Skeletal muscle satellite cell (primary cell): ENCODE measurements around the gene C1QTNF12.

Source experiments
- H3K27me3 ChIP-seq: 2 replicates; pipeline ENCODE4 v1.7.0; 2013; ENCODE audit warnings: low read length; ENCODE audit not compliant: control insufficient read depth, insufficient read depth
- H3K36me3 ChIP-seq: 2 replicates; pipeline ENCODE4 v1.7.0; 2013; ENCODE audit warnings: mild to moderate bottlenecking, control low read depth, low read length; ENCODE audit not compliant: insufficient read depth
- H3K4me1 ChIP-seq: 2 replicates; pipeline ENCODE4 v1.7.0; 2013; ENCODE audit warnings: low read length; ENCODE audit not compliant: control insufficient read depth, insufficient read depth
- H3K4me2 ChIP-seq: 2 replicates; pipeline ENCODE4 v1.7.0; 2013; ENCODE audit warnings: mild to moderate bottlenecking, low read length
- H3K4me3 ChIP-seq: 2 replicates; pipeline ENCODE4 v1.7.0; 2013; ENCODE audit warnings: low read length
- H3K9ac ChIP-seq: 2 replicates; pipeline ENCODE4 v1.7.0; 2013; ENCODE audit warnings: mild to moderate bottlenecking, low read depth, low read length, moderate library complexity
- H3K9me3 ChIP-seq: replicated peaks from 2 replicates; pipeline ENCODE4 v1.7.0; 2013; ENCODE audit warnings: mild to moderate bottlenecking, control low read depth, low read length

Gene C1QTNF12

DNA sequence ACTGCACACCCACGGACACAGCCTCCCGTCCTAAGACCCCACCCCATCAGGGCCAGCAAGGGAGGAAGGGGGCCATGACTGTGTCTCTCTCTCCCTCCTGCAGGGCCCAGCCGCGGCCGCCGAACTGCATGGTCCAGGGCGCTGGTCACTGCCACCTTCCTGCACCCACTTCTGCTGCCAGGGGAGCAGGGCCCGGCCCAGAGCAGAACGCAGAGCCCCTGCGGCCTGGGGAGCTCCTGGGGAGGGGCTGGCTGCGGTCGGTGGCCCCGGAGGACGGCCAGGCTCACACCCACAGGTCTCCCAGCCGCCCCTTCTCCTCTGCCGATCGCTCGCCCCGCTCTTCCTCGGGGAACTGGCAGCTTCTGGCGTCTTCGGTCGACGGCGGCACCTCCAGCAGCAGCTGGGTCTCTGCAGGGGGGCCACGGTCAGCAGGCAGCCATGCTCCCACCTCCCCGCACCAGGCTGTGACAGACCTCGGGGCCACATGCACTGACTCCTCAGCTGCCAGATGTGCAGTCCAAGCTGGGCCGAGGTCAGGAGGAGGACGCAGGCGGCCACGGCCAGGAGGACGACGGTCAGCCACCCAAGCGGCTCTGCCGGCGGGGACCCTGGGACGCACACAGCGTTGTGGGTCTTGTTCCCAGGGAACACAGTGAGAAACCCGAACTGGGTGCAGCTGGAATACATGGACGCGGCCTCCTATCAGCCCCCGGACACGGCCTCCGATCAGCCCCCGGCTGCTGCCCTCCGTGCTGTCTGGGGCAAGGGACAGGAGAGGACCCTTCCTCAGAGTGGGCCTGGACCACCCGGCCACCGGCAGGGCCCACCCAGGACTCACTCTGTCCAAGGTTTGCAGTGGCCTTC, 42.7 kb downstream of the C1QTNF12 start:
- Histone ChIP-seq H3K9ac (no peak overlapping the region), H3K4me2 (no peak overlapping the region), H3K36me3 (no peaks in the 10 kb centered on the region), H3K4me1 (peaks cover 21% of the 10 kb centered on the region), H3K9me3 (no peaks in the 10 kb centered on the region), H3K4me3 (no peak overlapping the region), H3K27me3 (peaks cover 21% of the 10 kb centered on the region)

- peaks cover 14% of the 10 kb centered on the region for H3K4me1 ChIP-seq
- H3K9me3 ChIP-seq, result no peaks in the 10 kb centered on the region
- no peak overlapping the region for H3K4me2 ChIP-seq
- peaks cover 21% of the 10 kb centered on the region for H3K27me3 ChIP-seq
- no peak overlapping the region for H3K4me3 ChIP-seq
- H3K36me3 ChIP-seq, result no peaks in the 10 kb centered on the region
- no peak overlapping the region for H3K9ac ChIP-seq
Observed at GRCh38 chr1:1202831-1203560, 43.5 kb downstream of the C1QTNF12 start.

- Histone ChIP-seq H3K4me3 (peak overlapping the region; percentile 52), H3K4me1 (peaks cover 5% of the 10 kb centered on the region), H3K9ac (no peak overlapping the region), H3K9me3 (no peaks in the 10 kb centered on the region), H3K36me3 (no peaks in the 10 kb centered on the region), H3K4me2 (peak overlapping the region; percentile 74), H3K27me3 (peaks cover 9% of the 10 kb centered on the region)
Observed at GRCh38 chr1:1200876-1201810, 45.4 kb downstream of the C1QTNF12 start.

GRCh38 chr1:1199961-1200875, 46.3 kb downstream of the C1QTNF12 start:
- no peak overlapping the region for H3K4me2 ChIP-seq
- no peaks in the 10 kb centered on the region for H3K9me3 ChIP-seq
- H3K27me3 ChIP-seq, result peaks cover 4% of the 10 kb centered on the region
- H3K36me3 ChIP-seq, result no peaks in the 10 kb centered on the region
- H3K4me1 ChIP-seq, result no peaks in the 10 kb centered on the region
- H3K4me3 ChIP-seq, result no peak overlapping the region
- H3K9ac ChIP-seq, result no peak overlapping the region

GRCh38 chr1:1199141-1199960, 47.2 kb downstream of the C1QTNF12 start:
- no peaks in the 10 kb centered on the region for H3K4me1 ChIP-seq
- H3K4me3 ChIP-seq, result no peak overlapping the region
- H3K9ac ChIP-seq, result no peak overlapping the region
- H3K36me3 ChIP-seq, result no peaks in the 10 kb centered on the region
- H3K27me3 ChIP-seq, result peaks cover 7% of the 10 kb centered on the region
- no peaks in the 10 kb centered on the region for H3K9me3 ChIP-seq
- H3K4me2 ChIP-seq, result no peak overlapping the region

- H3K36me3 ChIP-seq, result no peaks in the 10 kb centered on the region
- H3K4me3 ChIP-seq, result no peak overlapping the region
- no peak overlapping the region for H3K9ac ChIP-seq
- H3K4me1 ChIP-seq, result no peaks in the 10 kb centered on the region
- H3K9me3 ChIP-seq, result no peaks in the 10 kb centered on the region
- no peak overlapping the region for H3K4me2 ChIP-seq
- H3K27me3 ChIP-seq, result peaks cover 7% of the 10 kb centered on the region
Observed at GRCh38 chr1:1198423-1199140, 47.9 kb downstream of the C1QTNF12 start.

GRCh38 chr1:1197551-1198422, 48.7 kb downstream of the C1QTNF12 start:
- Histone ChIP-seq H3K4me2 (no peak overlapping the region), H3K9me3 (no peaks in the 10 kb centered on the region), H3K4me3 (no peak overlapping the region), H3K9ac (no peak overlapping the region), H3K36me3 (no peaks in the 10 kb centered on the region), H3K4me1 (no peaks in the 10 kb centered on the region), H3K27me3 (peaks cover 7% of the 10 kb centered on the region)

- Histone ChIP-seq H3K4me3 (no peak overlapping the region), H3K9ac (no peak overlapping the region), H3K27me3 (peaks cover 7% of the 10 kb centered on the region), H3K9me3 (no peaks in the 10 kb centered on the region), H3K36me3 (no peaks in the 10 kb centered on the region), H3K4me2 (no peak overlapping the region), H3K4me1 (no peaks in the 10 kb centered on the region)
Observed at GRCh38 chr1:1197188-1197500, 49.4 kb downstream of the C1QTNF12 start.

- H3K4me2 ChIP-seq, result no peak overlapping the region
- no peak overlapping the region for H3K9ac ChIP-seq
- no peak overlapping the region for H3K4me3 ChIP-seq
- no peaks in the 10 kb centered on the region for H3K36me3 ChIP-seq
- H3K27me3 ChIP-seq, result peaks cover 7% of the 10 kb centered on the region
- no peaks in the 10 kb centered on the region for H3K9me3 ChIP-seq
- H3K4me1 ChIP-seq, result no peaks in the 10 kb centered on the region
Observed at GRCh38 chr1:1196431-1197187, 49.9 kb downstream of the C1QTNF12 start.
